Natural killer cell (primary cell): Measurements from ENCODE around the gene SKA3. TPM values are rescaled to one million over a fixed set of nuclear protein-coding genes. Genes with fewer than 3 reads are reported as not detected.

Experiments
- ATAC-seq, 3 donors: fragments of 150-1000 bp in 2 of 3; fragments of 200-7000 bp in 1 of 3; cut with Tn5 transposase; 1 replicate in 1 of 3; 2 replicates in 2 of 3; pipeline ENCODE4 v1.10.0; 2021; ENCODE audit warnings: mild to moderate bottlenecking in 2 of 3, moderate library complexity in 2 of 3
- DNase-seq, 2 donors: peaks; one replicate each; pipeline versions ENCODE4 v3.0.0 to v3.0.0-alpha.2; 2013 to 2021; ENCODE audit warnings: mixed read lengths in 1 of 2
- H3K27ac ChIP-seq: one replicate; pipeline ENCODE4 v1.5.1; 2013; ENCODE audit warnings: mild to moderate bottlenecking, low read length
- H3K27me3 ChIP-seq: one replicate; pipeline ENCODE4 v1.6.1; 2013; ENCODE audit warnings: low read length; ENCODE audit not compliant: control insufficient read depth, insufficient read depth
- H3K36me3 ChIP-seq: one replicate; pipeline ENCODE4 v1.6.1; 2013; ENCODE audit warnings: low read length; ENCODE audit not compliant: control insufficient read depth, insufficient read depth
- H3K4me1 ChIP-seq: one replicate; pipeline ENCODE4 v1.6.1; 2013; ENCODE audit warnings: low read length; ENCODE audit not compliant: control insufficient read depth, insufficient read depth
- H3K4me3 ChIP-seq: one replicate; pipeline ENCODE4 v1.5.1; 2013; ENCODE audit warnings: low read length
- H3K9me3 ChIP-seq: one replicate; pipeline ENCODE4 v1.6.1; 2013; ENCODE audit warnings: low read length; ENCODE audit not compliant: control insufficient read depth, insufficient read depth
- H3K27ac Mint-ChIP-seq, 2 donors: one replicate each; pipeline ENCODE4 v1.8.0; 2022; ENCODE audit warnings: mild to moderate bottlenecking in 2 of 2, mixed read lengths in 2 of 2, moderate library complexity in 1 of 2
- H3K27me3 Mint-ChIP-seq, 2 donors: one replicate each; pipeline ENCODE4 v1.8.0; 2022; ENCODE audit warnings: low read depth in 2 of 2, mixed read lengths in 2 of 2
- H3K36me3 Mint-ChIP-seq: one replicate; pipeline ENCODE4 v1.8.0; 2022; ENCODE audit warnings: mixed read lengths
- H3K4me1 Mint-ChIP-seq, 2 donors: one replicate each; pipeline ENCODE4 v1.8.0; 2022; ENCODE audit warnings: mixed read lengths in 2 of 2
- H3K4me3 Mint-ChIP-seq: one replicate; pipeline ENCODE4 v1.8.0; 2022; ENCODE audit warnings: mild to moderate bottlenecking, moderate library complexity, mixed read lengths
- H3K9me3 Mint-ChIP-seq, 2 donors: one replicate each; pipeline ENCODE4 v1.8.0; 2022; ENCODE audit warnings: mixed read lengths in 2 of 2
- CTCF ChIP-seq: fragments of 200-600 bp; IDR thresholded peaks from one replicate; pipeline ENCODE4 v1.8.0; 2022; ENCODE audit warnings: antibody characterized with exemption
- WGBS: methylation state at CpG from one replicate; pipeline ENCODE4 v1.1.7; 2013; ENCODE audit warnings: missing lambda C conversion rate; ENCODE audit not compliant: insufficient coverage; 5-methylcytosine and 5-hydroxymethylcytosine counted together
- intact Hi-C: fragments of 100-400 bp; cut with micrococcal nuclease; formaldehyde crosslinking; loops from one replicate; pipeline ENCODE4 v1.14.2; 2022
- total RNA-seq, 4 donors: library from RNA; stranded (reverse); fragments of 120-200 nt in 1 of 4; gene quantifications; one replicate each; pipeline versions ENCODE4 v1.2.3 to v1.2.4, GENCODE V29; 2013 to 2022

SKA3 gene
- total RNA-seq, 3 donors from 2014 or later (not counting 1 experiment from before 2014, with no cell fraction given) = 1.3 to 3.2 (median 1.4) TPM

GRCh38 chr13:21121616-21122015 lies 54.7 kb downstream of the SKA3 start:
- Mint-ChIP-seq H3K9me3 (no peaks in the 10 kb centered on the region), H3K4me3 (no peak overlapping the region), H3K27ac (no peak overlapping the region), H3K27me3 (no peaks in the 10 kb centered on the region), H3K36me3 (no peaks in the 10 kb centered on the region), H3K4me1 (no peaks in the 10 kb centered on the region)
- no peak overlapping the region for H3K4me3 ChIP-seq
- H3K36me3 ChIP-seq = no peaks in the 10 kb centered on the region
- TF ChIP-seq CTCF = no peak
- no peaks in the 10 kb centered on the region for H3K4me1 ChIP-seq
- ATAC-seq (no peak), DNase-seq (no peak)
- WGBS = 95% methylated on average over 9 of the region's 9 CpGs
- H3K9me3 ChIP-seq = no peaks in the 10 kb centered on the region
- H3K27ac ChIP-seq = no peak overlapping the region
- no peaks in the 10 kb centered on the region for H3K27me3 ChIP-seq
- intact Hi-C loops = no loop called here

DNA sequence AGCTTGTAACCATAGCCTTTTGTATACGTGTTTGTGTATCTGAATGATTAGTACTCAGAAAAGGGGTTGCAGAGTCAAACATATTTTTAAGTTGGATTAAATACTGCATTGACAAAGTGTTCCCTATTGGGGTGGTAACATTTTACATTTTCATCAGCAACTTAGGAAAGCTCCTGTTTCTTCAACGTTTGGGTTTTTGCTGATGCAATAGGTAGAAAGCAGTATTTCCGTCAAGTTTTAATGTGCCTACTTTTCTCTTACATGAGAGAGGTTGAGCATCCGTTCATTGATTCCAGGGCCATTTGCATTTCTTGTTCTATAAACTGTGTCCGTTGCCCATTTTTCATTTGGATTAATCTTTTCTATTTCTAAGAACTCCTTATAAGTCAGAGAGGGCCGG lies 56.2 kb downstream of the SKA3 start:
- no peak overlapping the region for H3K27ac Mint-ChIP-seq
- DNase-seq = no peak
- H3K27me3 ChIP-seq = no peaks in the 10 kb centered on the region
- H3K4me3 Mint-ChIP-seq = no peak overlapping the region
- no peak for TF ChIP-seq CTCF
- no peaks in the 10 kb centered on the region for H3K4me1 ChIP-seq
- no peak overlapping the region for H3K27ac ChIP-seq
- no peaks in the 10 kb centered on the region for H3K36me3 ChIP-seq
- intact Hi-C loops = no loop called here
- ATAC-seq = no peak
- no peaks in the 10 kb centered on the region for H3K9me3 Mint-ChIP-seq
- no peak overlapping the region for H3K4me3 ChIP-seq
- H3K27me3 Mint-ChIP-seq = no peaks in the 10 kb centered on the region
- H3K36me3 Mint-ChIP-seq = no peaks in the 10 kb centered on the region
- WGBS = 81% methylated on average over 6 of the region's 6 CpGs
- H3K4me1 Mint-ChIP-seq = no peaks in the 10 kb centered on the region
- no peaks in the 10 kb centered on the region for H3K9me3 ChIP-seq

DNA sequence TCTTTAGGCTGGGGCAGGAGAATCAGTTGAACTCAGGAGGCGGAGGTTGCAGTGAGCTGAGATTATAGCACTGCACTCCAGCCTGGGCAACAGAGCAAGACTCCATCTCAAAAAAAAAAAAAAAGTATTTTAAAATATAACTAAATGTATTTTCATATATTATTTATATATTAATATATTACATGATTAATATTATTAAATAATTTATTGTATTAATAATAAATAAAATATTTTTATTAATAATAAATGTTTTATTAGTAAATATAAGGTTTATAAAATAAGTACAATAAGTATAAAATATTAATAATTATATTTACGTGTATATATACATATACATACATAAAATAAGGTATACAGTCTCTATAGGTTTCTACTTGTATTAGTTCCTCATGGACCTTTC lies 56.8 kb downstream of the SKA3 start:
- intact Hi-C loops = no loop called here
- Histone ChIP-seq H3K4me3 (no peak overlapping the region), H3K36me3 (no peaks in the 10 kb centered on the region), H3K4me1 (no peaks in the 10 kb centered on the region), H3K27ac (no peak overlapping the region), H3K9me3 (no peaks in the 10 kb centered on the region), H3K27me3 (no peaks in the 10 kb centered on the region)
- no peaks in the 10 kb centered on the region for H3K9me3 Mint-ChIP-seq
- H3K27me3 Mint-ChIP-seq = no peaks in the 10 kb centered on the region
- DNase-seq (no peak), ATAC-seq (no peak)
- H3K4me1 Mint-ChIP-seq = no peaks in the 10 kb centered on the region
- WGBS = 100% methylated on average over 1 of the region's 2 CpGs
- H3K36me3 Mint-ChIP-seq = no peaks in the 10 kb centered on the region
- H3K4me3 Mint-ChIP-seq = no peak overlapping the region
- no peak overlapping the region for H3K27ac Mint-ChIP-seq
- TF ChIP-seq CTCF = no peak

GRCh38 chr13:21118180-21118579 lies 58.2 kb downstream of the SKA3 start:
- Mint-ChIP-seq H3K36me3 (no peaks in the 10 kb centered on the region), H3K9me3 (no peaks in the 10 kb centered on the region), H3K27me3 (no peaks in the 10 kb centered on the region), H3K4me1 (no peaks in the 10 kb centered on the region), H3K27ac (no peak overlapping the region), H3K4me3 (no peak overlapping the region)
- H3K9me3 ChIP-seq = no peaks in the 10 kb centered on the region
- ATAC-seq (no peak), DNase-seq (no peak)
- H3K4me1 ChIP-seq = no peaks in the 10 kb centered on the region
- H3K27ac ChIP-seq = no peak overlapping the region
- no peaks in the 10 kb centered on the region for H3K27me3 ChIP-seq
- intact Hi-C loops = no loop called here
- 100% methylated on average over 2 of the region's 5 CpGs for WGBS
- H3K36me3 ChIP-seq = no peaks in the 10 kb centered on the region
- TF ChIP-seq CTCF = no peak
- H3K4me3 ChIP-seq = no peak overlapping the region
